ENCODE measurements around the gene BEST4.
"Not testable (repeated sequence)": the region's sequence is repeated elsewhere in the genome, so short reads cannot be mapped to it uniquely, and the experiment has no call there.

Gene BEST4

DNA sequence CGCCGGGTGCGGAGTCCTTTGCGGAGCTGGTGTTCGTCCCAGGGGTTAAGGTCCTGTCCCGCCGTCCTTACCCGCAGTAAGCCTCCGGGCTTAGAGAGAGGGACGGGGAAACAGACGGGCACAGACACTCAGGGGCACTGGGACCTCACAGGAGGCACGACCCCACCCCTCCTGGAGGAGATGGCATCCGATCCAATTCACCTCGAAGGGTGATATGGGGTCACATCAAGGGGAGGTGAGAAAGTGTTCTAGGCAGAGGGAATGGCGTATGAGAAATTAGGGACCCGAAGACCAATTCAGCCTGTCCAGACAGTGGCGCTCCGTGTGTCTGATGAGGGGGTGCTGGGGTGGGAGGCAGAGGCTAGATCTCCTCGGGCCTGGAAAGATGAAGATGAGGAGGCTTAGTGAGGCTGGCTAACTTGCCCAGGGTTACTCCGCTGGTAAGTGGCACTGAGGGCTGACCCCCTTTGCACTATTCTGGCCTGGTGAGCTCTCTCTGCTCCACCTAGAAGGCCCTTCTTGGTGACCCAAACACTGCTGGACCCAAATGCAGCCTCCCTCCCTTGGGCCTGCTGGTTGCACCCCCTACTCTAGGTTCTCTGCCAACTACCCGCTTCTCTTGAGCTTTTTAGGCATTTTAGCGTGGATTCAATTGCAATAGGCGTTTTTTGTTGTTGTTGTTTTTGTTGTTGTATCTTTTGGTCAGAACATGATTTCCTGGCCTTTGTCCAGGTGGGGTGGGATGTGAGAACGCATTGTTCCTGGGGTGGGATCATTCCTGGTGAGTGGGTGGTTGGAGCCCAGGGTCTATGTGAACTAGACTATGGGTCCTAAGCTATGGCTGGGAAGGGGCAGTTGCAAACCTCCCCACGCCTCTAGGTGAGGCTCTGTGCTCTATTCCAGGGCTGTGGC is 32.6 kb upstream of the BEST4 start:
- intact Hi-C loops (cut with DNase I) = no loop called here
- DNase-seq = peak in 3 of 10 donors; percentile 29 to 57 (median 54)

DNA sequence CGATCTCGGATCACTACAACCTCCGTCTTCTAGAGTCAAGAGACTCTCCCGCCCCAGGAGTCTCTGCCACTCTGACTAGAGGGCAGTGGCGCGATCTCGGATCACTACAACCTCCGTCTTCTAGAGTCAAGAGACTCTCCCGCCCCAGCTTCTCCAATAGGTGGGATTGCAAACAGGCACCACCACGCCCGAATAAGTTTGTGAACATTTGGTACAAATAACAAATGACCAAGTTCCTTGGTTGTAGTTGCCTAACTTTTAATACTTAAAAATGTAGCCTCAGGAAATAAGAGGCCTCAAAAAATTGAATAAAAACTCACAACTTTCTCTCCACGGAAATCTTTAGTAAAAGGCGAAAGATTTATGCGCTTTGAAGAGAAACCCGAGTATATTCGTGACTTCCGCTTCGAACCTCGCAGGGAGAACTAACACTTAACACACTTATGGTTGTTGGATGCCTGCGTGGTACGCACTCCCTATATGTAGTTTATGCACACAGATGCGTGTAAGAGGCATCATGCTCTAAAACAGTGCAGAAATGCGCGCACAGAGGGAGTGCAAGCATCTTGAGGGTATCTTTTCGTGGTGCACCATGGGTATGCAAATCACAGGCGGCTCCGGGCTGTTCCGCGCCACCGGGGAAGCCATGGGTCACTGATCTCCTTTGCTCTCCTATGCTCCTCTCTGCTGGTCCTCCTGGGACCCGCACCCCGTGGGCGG is 31.8 kb upstream of the BEST4 start:
- intact Hi-C loops (cut with DNase I) = no loop called here
- peak in 8 of 10 donors; percentile 54 to 94 (median 68) for DNase-seq

DNA sequence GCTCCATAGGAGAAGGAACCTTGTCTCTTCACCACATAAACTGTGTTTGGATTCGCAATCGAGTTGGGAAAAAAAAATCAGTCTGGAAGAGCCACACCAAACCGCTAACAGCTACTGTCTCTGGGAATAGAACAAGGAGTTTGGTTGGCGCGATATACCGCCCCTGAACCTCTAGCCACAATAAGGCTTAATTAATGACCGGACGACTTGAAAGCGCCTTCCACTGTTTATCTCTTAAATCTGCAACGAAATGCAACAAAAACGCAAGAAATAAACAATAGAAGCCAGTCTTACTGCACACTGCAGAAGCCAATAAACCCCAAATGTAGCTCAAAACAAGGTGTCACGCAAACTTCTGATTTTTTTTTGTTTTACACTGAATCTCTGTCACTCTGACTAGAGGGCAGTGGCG is 31.2 kb upstream of the BEST4 start:
- intact Hi-C loops (cut with DNase I) = no loop called here
- DNase-seq = peak in 3 of 10 donors; percentile 12 to 64 (median 39)

- intact Hi-C loops (cut with DNase I) = no loop called here
- DNase-seq = peak in 3 of 10 donors; percentile 6 to 15 (median 13)
Measured at GRCh38 chr1:44817771-44818495, 30.0 kb upstream of the BEST4 start.

DNA sequence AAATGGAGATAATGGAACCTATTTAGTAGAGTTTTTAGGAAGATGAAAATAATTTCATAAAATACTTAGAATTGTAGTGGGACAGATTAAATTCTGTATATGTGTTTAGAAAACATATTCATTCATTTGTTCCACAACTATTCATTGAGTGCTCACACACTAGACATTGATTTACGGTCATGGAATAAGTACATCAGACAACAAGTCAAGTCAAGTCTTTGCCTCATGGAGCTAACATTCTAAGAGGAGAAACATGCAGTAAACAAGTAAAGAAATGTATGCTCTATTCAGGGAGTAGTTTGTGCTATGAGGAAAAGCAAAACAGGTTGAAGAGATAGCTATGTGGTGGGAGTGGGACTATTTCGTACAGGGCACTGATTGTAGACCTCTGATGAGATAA is 29.3 kb upstream of the BEST4 start:
- intact Hi-C loops (cut with DNase I) = no loop called here
- DNase-seq = no peak

GRCh38 chr1:44815926-44816325 is 28.0 kb upstream of the BEST4 start:
- DNase-seq = peak in 3 of 10 donors; percentile 11 to 55 (median 47)
- intact Hi-C loops (cut with DNase I) = not testable (repeated sequence)

GRCh38 chr1:44812822-44813543 is 25.0 kb upstream of the BEST4 start:
- DNase-seq = peak in 5 of 10 donors; percentile 37 to 91 (median 79)
- intact Hi-C loops (cut with DNase I) = no loop called here

DNA sequence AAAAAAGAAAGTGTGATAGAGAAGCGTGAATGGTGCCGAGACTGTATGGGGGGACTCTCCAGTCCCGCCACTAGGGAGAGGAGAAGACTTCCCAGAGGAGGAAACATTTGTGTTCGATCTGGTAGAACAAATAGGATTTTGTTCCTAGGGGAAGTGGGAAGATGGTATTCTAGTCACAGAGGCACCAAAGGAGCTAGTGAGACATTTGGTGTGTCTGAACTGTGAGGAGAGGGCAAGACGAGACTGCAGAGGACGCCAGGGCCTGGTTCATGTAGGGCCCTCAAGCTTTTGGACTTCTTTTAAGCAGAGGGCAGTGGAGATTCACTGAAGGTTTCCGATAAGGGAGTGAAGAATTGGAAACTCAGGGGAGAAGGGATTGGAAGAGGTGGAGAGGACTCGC is 23.3 kb upstream of the BEST4 start:
- DNase-seq = peak in 3 of 10 donors; percentile 4 to 10 (median 8)
- intact Hi-C loops (cut with DNase I) = no loop called here

DNA sequence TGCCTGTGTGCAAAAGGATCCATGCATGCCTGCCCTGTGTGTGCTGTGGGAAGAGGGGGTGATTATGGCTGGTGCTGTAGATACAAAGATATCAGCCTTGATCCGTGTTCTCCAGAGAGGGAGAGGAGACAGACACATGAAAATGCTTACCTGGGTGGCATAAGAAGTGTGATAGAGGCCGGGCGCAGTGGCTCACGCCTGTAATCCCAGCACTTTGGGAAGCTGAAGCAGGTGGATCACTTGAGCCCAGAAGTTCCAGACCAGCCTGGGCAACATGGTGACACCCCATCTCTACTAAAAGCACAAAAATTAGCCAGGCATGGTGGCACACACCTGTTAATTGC is 22.8 kb upstream of the BEST4 start:
- peak in 2 of 10 donors; percentile 4 to 6 for DNase-seq
- intact Hi-C loops (cut with DNase I) = not testable (repeated sequence)

- DNase-seq = peak in 4 of 10 donors; percentile 26 to 89 (median 68)
- intact Hi-C loops (cut with DNase I) = no loop called here
Measured at GRCh38 chr1:44810101-44810761, 22.3 kb upstream of the BEST4 start.

- DNase-seq = peak in 3 of 10 donors; percentile 64 to 88 (median 67)
- intact Hi-C loops (cut with DNase I) = no loop called here
Measured at GRCh38 chr1:44808938-44809917, 21.3 kb upstream of the BEST4 start.

DNA sequence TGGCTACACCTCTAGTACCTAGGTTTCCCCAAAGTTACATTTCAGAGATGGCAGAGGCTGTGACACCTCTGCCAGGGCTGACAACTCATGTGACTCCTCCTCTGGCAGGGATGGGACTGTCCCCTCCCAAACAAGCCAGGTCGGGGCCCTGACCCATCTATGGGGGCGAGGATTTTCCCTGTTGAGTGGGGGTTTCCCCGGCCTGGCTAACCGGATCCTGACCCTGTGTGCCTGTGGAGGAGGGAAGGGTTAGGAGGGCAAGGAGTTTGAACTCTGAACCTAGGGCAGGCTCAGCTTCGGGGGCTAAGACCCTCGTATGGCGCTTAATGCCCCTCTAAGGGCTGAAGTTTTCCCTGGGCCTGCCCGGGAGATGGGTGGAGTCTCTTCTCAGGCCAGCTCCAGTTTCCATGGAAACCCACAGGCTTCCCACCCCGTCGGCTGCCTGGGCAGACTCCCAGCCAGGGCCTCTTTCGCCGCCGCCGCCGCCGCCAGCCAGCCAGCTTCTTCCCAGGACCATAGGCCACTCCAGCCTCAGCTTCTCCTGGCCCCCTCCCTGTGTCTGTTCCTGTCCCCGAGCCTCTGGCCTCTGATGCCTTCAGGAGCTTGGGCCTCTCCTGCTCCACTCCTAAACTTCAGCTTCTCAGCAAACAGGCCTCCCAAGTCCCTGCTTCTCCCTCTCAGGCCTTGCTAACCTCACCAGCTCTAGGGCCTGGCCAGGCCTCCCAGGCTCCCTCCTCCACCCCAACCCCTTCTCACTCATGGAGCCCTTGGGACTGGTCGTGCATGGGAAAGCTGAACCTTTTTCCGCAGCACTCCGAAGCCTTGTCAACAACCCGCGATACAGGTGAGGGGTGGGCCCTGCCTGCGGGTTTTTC is 20.3 kb upstream of the BEST4 start, which contains the start of gene BTBD19:
TSS of gene BTBD19 (plus strand) at position 461 of the 875 bp plus-strand sequence. CDS start at position 759, 298 bp downstream.
- DNase-seq = peak in 9 of 10 donors; percentile 75 to 98 (median 79)
- intact Hi-C loops (cut with DNase I) = no loop called here

- peak; percentile 39 to 94 (median 70) for DNase-seq
- intact Hi-C loops (cut with DNase I) = no loop called here
Measured at GRCh38 chr1:44807364-44808062, 19.5 kb upstream of the BEST4 start.

GRCh38 chr1:44806704-44807363 is 18.9 kb upstream of the BEST4 start, which contains the start of gene DYNLT4:
Gene DYNLT4, minus strand, starts transcription at chr1:44807351. Its CDS starts 683 bp downstream, at chr1:44806668.
- peak in 2 of 10 donors; percentile 18 to 20 for DNase-seq
- intact Hi-C loops (cut with DNase I) = no loop called here

GRCh38 chr1:44806025-44806703 is 18.2 kb upstream of the BEST4 start:
- intact Hi-C loops (cut with DNase I) = no loop called here
- DNase-seq = peak in 3 of 10 donors; percentile 59 to 77 (median 63)

Data from posterior cingulate gyrus (tissue), 11 donors.